ENCODE data around the gene MBD3L3.
A peak's percentile ranks its signal among the peaks of the same experiment; 100 is the strongest.
"Not testable (repeated sequence)": the region's sequence is repeated elsewhere in the genome, so short reads cannot be mapped to it uniquely, and the experiment has no call there.

Gene MBD3L3

DNA sequence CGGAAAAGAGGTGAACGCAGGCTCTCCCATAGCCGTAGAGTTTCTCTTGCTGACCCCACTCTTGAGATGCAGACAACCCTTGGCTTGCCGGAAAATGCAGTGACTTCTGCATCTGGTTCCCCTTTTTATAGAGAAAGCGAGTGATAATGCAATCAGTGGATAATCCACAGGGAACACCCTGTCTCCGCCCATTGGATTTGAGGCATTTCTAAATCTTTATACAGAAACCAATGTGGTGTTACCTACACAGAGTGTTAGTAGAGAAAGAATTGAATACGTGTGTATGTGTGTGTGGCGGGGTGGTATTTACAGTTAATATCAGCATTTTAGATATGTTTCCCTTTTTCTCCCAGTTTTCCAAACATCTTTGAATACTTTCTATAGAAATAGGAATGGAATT lies at the start of gene MBD3L3:
Gene MBD3L3, minus strand, starts transcription at position 101 of the 400 bp plus-strand sequence. Its CDS starts 71 bp downstream, at position 30.
- not testable (repeated sequence) for DNase-seq (ENCODE audit: low read depth in 4 of 4, low spot score in 1 of 4)

DNA sequence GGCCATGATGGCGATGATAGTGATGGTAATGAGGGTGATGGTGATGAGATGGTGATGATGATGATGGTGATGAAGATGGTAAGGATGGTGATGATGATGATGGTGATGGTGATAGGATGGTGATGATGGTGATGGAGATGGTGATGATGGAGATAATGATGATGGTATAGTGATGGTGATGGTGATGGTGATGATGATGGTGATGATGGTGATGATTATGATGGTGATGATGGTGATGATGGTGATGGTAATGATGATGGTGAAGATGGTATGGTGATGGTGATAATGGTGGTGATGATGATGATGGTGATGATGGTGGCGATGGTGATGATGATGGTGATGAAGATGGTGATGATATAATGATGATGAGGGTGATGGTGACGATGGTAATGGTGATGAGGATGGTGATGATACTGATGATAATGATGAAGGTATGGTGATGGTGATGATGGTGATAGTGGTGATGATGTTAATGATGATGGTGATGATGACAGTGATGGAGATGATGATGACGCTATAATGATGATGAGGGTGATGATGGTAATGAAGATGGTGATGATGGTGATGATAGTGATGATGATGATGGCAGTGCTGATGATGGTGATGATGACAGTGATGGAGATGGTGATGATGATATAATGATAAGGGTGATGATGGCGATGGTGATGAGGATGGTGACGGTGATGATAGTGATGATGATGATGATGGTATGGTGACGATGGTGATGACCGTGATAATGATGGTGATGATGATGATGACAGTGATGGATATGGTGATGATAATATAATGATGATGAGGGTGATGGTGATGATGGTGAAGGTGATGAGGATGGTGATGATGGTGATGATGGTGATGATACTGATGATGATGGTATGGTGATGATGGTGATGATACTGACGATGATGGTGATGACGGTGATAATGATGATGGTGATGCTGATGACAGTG lies 48.5 kb upstream of the MBD3L3 start:
- DNase-seq (ENCODE audit: low read depth in 4 of 4, low spot score in 1 of 4) = no peak

GRCh38 chr19:7104747-7105447 lies 46.4 kb upstream of the MBD3L3 start:
- DNase-seq (ENCODE audit: low read depth in 4 of 4, low spot score in 1 of 4) = no peak

- DNase-seq (ENCODE audit: low read depth in 4 of 4, low spot score in 1 of 4) = no peak
These were observed 43.2 kb upstream of the MBD3L3 start for GRCh38 chr19:7101498-7102253.

DNA sequence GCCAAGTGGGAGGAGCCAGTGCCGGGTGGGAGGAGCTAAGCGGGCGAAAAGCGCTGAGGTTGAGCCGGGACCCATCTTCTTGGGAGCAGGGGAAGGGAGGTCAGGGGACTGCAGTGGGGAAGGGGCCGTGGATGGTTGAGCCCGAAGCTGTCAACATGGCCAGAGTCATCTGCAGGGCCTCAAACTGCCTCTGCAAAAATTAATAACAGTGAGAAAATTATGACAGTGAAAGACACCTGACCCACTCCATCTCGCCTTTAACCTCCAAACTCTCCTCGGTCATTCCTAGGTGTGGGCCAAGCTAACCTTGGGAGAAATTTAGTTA lies 41.1 kb upstream of the MBD3L3 start:
- peak in 3 of 4 experiments; percentile 53 to 75 (median 69) for DNase-seq (ENCODE audit: low read depth in 4 of 4, low spot score in 1 of 4)

DNA sequence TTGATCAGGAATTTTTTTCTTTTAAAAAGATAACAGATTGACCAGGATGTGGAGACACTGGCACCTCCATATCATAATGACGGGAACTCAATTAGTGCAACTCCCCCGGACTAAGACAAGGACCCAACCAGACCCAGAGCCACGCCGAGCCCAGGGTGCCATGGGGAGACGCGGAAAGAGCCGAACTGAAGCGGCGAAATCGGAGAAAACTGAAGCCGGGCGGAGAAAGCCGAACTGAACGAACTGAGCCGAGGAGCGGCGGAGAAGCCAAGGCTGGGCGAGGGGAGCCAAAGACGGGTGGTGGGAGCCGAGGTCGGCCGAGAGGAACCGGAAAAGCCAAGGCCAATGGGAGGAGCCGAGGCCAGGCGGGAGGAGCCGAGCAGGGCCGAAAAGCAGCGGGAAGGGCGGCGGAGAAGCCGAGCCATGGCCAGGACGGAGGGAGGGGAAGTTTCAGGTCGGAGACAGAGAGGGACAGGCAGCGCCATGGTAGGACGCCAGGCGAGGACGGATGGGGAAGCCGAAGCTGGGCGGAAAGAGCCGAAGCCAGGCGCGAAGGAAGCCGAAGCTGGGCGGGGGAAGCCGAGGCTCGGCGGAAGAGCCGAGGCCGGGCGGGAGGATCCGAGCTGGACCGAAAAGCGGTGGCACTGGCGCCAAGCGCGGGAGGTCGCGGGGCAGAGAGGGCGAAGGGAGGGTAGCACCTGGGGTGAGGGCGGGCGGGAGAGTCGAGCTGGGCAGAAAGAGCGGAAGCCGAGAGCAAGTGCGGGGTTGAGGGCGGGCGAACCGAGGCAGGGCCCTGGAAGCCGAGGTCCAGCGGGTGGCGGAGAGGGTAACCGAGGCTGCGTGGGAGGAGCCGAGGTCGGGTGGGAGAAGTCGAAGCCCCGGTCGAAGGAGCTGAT lies 40.5 kb upstream of the MBD3L3 start:
- peak; percentile 63 to 85 (median 83) for DNase-seq (ENCODE audit: low read depth in 4 of 4, low spot score in 1 of 4)

- no peak for DNase-seq (ENCODE audit: low read depth in 4 of 4, low spot score in 1 of 4)
These were observed 39.6 kb upstream of the MBD3L3 start for GRCh38 chr19:7098096-7098495.

GRCh38 chr19:7088999-7089398 lies 30.5 kb upstream of the MBD3L3 start:
- no peak for DNase-seq (ENCODE audit: low read depth in 4 of 4, low spot score in 1 of 4)

DNA sequence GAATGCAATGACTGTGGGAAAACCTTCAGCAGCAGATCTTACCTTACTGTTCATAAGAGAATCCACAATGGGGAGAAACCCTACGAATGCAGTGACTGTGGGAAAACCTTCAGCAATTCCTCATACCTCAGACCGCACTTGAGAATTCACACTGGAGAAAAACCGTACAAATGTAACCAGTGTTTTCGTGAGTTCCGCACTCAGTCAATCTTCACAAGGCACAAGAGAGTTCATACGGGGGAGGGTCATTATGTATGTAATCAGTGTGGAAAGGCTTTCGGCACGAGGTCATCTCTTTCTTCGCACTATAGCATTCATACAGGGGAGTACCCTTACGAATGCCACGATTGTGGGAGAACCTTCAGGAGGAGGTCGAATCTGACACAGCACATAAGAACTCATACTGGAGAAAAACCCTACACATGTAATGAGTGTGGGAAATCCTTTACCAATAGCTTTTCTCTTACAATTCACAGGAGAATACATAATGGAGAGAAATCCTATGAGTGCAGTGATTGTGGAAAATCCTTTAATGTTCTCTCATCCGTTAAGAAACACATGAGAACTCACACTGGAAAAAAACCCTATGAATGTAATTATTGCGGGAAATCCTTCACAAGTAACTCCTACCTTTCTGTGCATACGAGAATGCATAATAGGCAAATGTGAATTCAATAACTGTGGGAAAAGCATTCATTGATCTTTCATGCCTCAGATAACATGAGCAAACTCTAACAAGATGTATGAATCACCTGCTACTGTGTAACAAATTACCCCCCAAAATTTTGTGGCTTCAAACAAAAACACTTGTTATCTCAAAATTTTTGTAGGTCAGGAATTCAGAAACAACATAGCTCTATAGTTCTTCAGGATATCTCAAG lies 24.8 kb upstream of the MBD3L3 start:
- no peak for DNase-seq (ENCODE audit: low read depth in 4 of 4, low spot score in 1 of 4)

- no peak for DNase-seq (ENCODE audit: low read depth in 4 of 4, low spot score in 1 of 4)
These were observed 19.5 kb upstream of the MBD3L3 start for GRCh38 chr19:7078008-7078407.

DNA sequence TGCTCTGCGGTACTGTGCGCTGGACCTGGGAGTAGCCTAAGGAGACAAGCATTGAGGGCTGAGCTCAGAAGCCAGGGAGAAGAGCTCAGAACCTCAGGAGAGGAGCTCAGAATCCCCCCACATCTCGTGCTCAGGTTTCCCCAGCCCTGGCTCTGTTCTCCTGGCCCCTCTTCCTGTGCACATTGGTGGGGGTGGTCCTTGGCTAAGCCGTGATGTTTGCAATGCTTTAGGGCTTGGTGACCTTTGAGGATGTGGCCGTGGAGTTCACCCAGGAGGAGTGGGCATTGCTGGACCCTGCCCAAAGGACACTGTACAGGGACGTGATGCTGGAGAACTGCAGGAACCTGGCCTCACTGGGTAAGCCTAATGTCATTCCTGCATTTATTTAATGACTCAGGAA lies 17.7 kb upstream of the MBD3L3 start:
- no peak for DNase-seq (ENCODE audit: low read depth in 4 of 4, low spot score in 1 of 4)

- no peak for DNase-seq (ENCODE audit: low read depth in 4 of 4, low spot score in 1 of 4)
These were observed 16.3 kb upstream of the MBD3L3 start for GRCh38 chr19:7074705-7075282.

DNA sequence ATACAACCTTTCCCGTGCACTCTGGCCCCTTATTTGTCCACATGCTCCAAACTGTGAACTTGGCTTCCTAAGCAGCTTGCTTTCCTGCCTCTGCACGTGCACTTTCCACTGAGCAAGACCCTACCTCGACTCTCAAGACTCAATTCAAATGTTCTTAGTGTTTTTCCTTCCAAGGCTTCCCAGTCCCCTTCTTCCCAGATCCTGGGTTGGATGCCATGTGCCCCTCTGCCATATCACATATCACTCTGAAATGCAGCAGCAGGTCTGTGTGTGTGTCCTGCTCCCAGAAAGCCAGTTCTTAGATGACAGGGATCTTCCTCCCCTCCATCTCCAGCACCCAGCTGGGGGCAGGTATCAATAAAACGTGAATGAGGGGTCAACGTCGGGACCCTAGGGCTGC lies 14.1 kb upstream of the MBD3L3 start:
- no peak for DNase-seq (ENCODE audit: low read depth in 4 of 4, low spot score in 1 of 4)

DNA sequence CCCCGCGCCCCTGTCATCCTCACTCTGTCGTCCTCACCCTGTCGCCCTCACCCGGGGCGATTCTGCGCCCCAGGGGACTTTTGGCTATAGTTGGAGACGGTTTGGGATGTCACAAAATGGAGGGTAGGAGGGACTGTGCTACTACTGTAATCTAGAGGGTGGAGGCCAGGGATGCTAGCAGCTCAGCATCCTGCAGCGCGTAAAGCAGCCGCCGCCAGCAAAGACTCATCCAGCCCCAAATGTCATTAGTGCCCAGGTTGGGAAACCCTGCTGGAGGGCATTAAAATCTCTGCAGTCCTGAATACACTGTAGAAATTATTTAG lies 11.4 kb upstream of the MBD3L3 start:
- DNase-seq (ENCODE audit: low read depth in 4 of 4, low spot score in 1 of 4) = no peak

DNA sequence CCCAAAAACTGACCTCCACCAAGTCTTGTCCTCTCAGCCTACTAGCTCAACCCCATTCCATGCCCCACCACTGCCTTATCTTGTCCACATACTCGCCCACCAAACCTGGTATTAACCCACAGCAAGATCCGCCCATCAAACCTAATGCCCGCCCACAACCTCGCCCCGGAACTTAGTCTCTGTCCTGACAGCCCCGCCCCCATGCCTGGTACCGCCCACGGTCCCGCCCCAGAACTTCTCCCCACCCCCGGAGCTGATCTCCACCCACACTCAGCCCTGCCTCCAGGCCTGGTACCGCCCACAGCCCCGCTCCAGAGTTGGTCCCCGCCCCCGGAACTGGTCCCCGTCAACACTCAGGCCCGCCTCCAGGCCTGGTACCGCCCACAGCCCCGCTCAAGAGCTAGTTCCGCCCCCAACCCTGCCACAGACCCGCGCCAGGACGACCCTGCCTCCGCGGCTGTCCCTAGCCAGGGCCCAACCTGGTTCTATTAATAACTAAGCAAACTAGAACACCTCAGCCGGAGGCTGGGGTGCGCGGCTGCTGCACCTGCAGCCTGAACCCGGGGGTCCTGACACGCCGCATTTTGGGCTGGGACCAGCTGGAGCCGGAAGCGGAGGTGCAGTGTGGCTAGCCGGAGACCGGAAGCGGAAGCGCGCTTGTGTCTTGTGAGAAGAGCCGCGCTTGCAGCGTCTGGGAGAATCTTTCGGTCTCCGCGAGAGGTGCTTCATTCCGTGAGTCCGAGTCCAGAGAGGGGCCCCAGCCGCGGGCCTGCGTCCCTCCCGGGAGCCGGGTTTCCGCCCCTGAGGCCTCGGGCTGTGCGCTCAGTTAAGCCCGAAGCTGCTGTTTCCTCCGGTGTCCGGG lies 10.8 kb upstream of the MBD3L3 start, which contains the start of gene ZNF557:
Gene ZNF557, plus strand, starts transcription at position 662 of the 862 bp plus-strand sequence. CDS start 5,372 bp downstream, outside the sequence.
- peak; percentile 91 to 99 (median 98) for DNase-seq (ENCODE audit: low read depth in 4 of 4, low spot score in 1 of 4)

- no peak for DNase-seq (ENCODE audit: low read depth in 4 of 4, low spot score in 1 of 4)
These were observed 10.1 kb upstream of the MBD3L3 start for GRCh38 chr19:7068599-7068998.

DNA sequence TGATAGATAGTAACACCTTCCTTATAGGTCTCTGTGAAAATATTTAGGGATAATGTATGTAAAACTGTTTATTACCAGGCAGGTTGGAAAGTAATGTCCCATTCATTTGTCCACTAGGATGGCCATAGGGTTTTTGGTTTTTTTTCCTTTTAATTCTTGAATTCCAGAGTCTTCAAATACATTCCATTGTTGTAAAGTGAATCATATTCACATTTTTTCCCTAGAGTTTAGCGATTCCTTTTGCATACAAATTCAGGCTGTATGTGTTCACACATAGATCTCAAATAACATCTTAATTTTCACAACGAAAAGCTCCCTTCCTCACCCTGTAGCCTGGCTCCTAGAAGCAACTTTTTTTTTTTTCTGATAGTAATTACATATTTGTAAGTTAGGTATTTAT lies 9.2 kb upstream of the MBD3L3 start:
- DNase-seq (ENCODE audit: low read depth in 4 of 4, low spot score in 1 of 4) = no peak

DNA sequence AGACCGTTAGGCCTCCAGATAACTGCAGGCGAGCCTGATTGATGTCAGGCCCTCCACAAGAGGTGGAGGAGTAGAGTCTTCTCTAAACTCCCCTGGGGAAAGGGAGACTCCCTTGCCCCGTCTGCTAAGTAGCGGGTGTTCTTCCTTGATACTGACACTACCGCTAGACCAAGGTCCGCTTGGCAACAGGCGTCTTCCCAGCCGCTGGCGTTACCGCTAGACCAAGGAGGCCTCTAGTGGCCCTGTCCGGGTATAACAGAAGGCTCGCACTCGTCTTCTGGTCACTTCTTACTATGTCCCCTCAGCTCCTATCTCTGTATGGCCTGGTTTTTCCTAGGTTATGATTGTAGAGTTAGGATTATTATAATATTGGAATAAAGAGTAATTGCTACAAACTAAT lies 8.6 kb upstream of the MBD3L3 start:
- not testable (repeated sequence) for DNase-seq (ENCODE audit: low read depth in 4 of 4, low spot score in 1 of 4)

Data from stimulated activated CD4-positive, alpha-beta T cell treated with anti-CD3 and anti-CD28 coated beads, Interleukin-1b, Interleukin-23, amount 100 ng/mL, for 24 hours (primary cell).